ENCODE data around the gene SERPINB6.
"Not testable (repeated sequence)": the region's sequence is repeated elsewhere in the genome, so short reads cannot be mapped to it uniquely, and the experiment has no call there.

The SERPINB6 gene

DNA sequence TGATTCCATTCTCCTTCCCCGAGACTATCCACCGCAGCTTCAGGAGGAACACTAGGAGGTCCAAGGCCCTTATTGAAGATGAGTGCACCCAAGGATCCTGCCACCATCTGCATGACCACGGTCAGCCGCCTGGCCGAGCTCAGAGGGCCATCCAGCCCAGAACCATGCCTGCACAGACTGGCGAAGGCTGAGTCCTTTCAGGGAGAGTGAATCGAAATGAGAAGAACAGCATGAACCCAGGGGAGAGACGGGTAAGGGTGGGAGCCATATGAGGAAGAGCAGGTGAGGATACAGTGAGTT lies 26.3 kb downstream of the SERPINB6 start:
- DNase-seq (ENCODE audit: low read depth in 2 of 2) = no peak
- no peak overlapping the region for H3K4me3 ChIP-seq (replicated peaks in 1 of 2; ENCODE audit: low read depth in 2 of 2, low read length in 2 of 2)
- TF ChIP-seq, protein P1, sequence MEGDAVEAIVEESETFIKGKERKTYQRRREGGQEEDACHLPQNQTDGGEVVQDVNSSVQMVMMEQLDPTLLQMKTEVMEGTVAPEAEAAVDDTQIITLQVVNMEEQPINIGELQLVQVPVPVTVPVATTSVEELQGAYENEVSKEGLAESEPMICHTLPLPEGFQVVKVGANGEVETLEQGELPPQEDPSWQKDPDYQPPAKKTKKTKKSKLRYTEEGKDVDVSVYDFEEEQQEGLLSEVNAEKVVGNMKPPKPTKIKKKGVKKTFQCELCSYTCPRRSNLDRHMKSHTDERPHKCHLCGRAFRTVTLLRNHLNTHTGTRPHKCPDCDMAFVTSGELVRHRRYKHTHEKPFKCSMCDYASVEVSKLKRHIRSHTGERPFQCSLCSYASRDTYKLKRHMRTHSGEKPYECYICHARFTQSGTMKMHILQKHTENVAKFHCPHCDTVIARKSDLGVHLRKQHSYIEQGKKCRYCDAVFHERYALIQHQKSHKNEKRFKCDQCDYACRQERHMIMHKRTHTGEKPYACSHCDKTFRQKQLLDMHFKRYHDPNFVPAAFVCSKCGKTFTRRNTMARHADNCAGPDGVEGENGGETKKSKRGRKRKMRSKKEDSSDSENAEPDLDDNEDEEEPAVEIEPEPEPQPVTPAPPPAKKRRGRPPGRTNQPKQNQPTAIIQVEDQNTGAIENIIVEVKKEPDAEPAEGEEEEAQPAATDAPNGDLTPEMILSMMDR (IDR thresholded peaks at IDR 0.05; ENCODE audit: low read depth, low read length) = no peak

DNA sequence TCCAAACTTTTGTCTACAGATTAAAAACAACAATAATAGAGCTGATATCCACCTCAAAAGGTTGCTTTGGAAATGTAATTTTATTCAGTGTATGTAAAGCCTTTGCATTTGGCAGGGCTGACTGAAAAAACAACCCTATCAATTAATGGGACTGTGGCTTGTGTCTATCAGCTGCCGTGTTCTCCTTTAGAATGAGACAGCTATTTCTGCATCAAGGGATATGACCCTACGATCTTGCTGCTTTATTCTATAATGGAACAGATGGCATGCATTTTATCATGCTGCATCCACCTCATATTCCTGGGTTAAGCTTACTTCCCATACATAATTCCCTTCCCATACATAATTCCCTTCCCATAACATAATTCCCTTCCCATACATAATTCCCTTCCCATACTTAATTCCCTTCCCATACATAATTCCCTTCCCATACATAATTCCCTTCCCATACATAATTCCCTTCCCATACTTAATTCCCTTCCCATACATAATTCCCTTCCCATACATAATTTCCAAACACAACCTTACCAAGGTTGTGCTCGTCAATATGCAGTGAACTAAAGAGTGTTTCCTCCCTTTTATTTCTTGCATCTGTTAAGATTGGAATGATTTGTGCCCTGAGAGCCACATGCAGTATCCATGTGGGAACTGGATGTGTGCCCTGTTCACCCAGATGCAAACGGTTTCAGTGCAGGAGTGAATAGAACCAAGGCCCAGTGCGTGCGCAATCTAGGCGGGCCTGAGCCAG lies 26.8 kb downstream of the SERPINB6 start:
- H3K4me3 ChIP-seq (replicated peaks in 1 of 2; ENCODE audit: low read depth in 2 of 2, low read length in 2 of 2) = no peak overlapping the region
- TF ChIP-seq, protein P1 (IDR thresholded peaks at IDR 0.05; ENCODE audit: low read depth, low read length) = no peak
- DNase-seq (ENCODE audit: low read depth in 2 of 2) = no peak

DNA sequence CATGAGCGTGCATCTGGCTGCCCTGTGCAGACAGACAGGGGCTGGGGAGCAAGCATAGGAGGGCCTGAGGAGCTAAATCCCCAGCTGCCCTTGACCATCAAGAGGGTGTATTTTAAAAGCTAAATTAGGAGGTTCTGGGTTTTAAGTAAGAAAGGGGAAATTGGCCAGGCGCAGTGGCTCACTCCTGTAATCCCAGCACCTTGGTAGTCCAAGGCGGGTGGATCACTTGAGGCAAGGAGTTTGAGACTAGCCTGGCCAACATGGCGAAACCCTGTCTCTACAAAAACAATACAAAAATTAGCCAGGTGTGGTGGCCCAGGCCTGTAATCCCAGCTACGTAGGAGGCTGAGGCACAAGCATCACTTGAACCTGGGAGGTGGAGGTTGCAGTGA lies 27.8 kb downstream of the SERPINB6 start:
- no peak for DNase-seq (ENCODE audit: low read depth in 2 of 2)
- H3K4me3 ChIP-seq (replicated peaks in 1 of 2; ENCODE audit: low read depth in 2 of 2, low read length in 2 of 2) = no peak overlapping the region
- TF ChIP-seq, protein P1 (IDR thresholded peaks at IDR 0.05; ENCODE audit: low read depth, low read length) = no peak

DNA sequence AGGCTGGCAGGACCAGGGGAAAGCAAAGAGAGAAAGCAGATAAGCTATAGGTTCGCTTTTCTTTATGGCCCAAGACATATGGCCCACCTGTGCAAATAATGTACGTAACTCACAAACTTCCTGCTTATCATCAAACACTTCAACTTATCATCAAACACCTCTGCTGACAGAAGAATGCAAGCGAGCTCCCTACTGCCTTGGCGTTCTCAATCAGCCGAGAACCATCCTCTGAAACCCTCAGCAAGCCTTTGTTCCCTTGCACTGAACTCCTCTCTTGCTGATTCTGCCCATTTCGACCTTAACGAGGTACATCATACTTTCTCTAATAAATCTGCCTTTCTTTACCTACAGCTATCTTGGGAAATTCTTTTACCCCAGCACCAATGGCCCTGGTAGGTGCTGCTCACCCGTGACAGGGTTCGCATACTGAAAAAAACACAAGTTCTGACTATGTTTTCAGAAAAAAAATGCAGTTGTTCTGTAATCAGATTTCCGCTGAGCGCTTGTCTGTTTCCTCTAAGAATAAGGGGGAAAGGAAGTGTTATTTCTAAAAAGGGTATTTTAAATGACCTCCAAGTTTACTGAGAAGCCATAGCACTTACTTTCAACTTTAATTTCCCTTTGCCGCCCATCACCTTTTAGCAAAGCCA lies 28.3 kb downstream of the SERPINB6 start:
- TF ChIP-seq, protein P1 (IDR thresholded peaks at IDR 0.05; ENCODE audit: low read depth, low read length) = no peak
- DNase-seq (ENCODE audit: low read depth in 2 of 2) = no peak
- no peak overlapping the region for H3K4me3 ChIP-seq (replicated peaks in 1 of 2; ENCODE audit: low read depth in 2 of 2, low read length in 2 of 2)

DNA sequence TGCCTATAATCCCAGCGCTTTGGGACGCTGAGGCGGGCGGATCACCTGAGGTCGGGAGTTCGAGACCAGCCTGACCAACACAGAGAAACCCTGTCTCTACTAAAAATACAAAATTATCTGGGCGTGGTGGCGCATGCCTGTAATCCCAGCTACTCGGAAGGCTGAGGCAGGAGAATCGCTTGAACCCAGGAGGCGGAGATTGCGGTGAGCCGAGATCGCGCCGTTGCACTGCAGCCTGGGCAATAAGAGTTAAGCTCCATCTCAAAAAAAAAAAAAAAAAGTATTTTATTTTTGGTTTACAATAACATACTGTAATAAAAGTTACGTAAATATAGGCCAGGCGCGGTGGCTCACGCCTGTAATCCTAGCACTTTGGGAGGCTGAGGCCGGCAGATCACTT lies 29.3 kb downstream of the SERPINB6 start:
- H3K4me3 ChIP-seq (replicated peaks in 1 of 2; ENCODE audit: low read depth in 2 of 2, low read length in 2 of 2); DNase-seq (ENCODE audit: low read depth in 2 of 2): not testable (repeated sequence)

DNA sequence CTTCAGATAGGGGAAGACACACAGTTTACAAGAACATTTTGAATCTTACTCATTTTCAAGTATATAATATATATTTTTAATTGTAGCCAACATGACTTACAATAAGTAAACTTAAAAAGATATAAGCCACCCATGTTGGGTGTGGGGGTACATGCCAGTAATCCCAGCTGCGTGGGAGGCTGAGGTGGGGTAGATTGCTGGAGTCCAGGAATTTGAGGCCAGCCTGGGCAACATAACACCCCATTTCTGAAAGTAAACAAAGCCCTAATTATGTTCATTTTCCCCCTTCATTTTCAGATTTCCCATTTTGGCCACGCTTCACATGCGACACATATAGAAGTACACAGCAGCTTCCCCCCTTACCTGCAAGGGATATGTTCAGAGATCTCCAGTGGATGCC lies 30.5 kb downstream of the SERPINB6 start:
- DNase-seq (ENCODE audit: low read depth in 2 of 2) = no peak
- no peak overlapping the region for H3K4me3 ChIP-seq (replicated peaks in 1 of 2; ENCODE audit: low read depth in 2 of 2, low read length in 2 of 2)
- TF ChIP-seq, protein P1 (IDR thresholded peaks at IDR 0.05; ENCODE audit: low read depth, low read length) = no peak

DNA sequence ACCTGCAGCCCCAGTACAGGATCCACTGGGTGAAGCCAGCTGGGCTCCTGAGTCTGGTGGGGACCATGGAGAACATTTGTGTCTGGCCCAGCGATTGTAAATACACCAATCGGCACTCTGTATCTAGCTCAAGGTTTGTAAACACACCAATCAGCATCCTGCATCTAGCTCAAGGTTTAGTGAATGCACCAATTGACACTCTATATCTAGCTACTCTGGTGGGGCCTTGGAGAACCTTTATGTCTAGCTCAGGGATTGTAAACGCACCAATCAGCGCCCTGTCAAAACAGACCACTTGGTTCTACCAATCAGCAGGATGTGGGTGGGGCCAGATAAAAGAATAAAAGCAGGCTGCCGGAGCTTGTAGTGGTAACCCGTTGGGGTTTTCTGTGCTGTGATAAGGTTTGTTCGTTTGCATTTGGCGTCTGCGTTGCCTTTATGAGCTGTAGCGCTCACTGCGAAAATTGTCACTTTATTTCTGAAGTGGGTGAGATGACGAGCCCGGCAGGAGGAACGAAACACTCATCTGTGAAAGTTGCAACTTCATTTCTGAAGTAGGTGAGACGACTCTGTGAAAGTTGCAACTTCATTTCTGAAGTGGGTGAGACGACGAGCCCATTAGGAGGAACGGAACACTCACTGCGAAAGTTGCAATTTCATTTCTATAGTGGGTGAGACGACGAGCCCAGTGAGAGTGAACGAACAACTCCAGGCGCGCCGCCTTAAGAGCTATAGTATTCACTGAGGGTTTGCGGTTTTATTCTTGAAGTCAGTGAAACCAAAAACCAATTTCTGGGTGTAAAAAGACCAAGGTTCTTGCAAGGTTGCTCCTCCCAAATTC lies 31.1 kb downstream of the SERPINB6 start:
- no peak overlapping the region for H3K4me3 ChIP-seq (replicated peaks in 1 of 2; ENCODE audit: low read depth in 2 of 2, low read length in 2 of 2)
- TF ChIP-seq, protein P1 (IDR thresholded peaks at IDR 0.05; ENCODE audit: low read depth, low read length) = no peak
- DNase-seq (ENCODE audit: low read depth in 2 of 2) = no peak

Data from cardiac fibroblast (primary cell).